GM12878 (cell line): Measurements from ENCODE around the gene KRCC1. TPM values are rescaled to one million over a fixed set of nuclear protein-coding genes. Genes with fewer than 3 reads are reported as not detected.
"Not testable (repeated sequence)": the region's sequence is repeated elsewhere in the genome, so short reads cannot be mapped to it uniquely, and the experiment has no call there.

Experiments used
- ATAC-seq: fragments of 200-7000 bp; cut with Tn5 transposase; 3 replicates; pipeline ENCODE4 v1.9.1; 2020; ENCODE audit warnings: mild to moderate bottlenecking, moderate library complexity
- BruUV-seq: library from RNA; stranded (reverse); fragments of 400-500 nt; replicated peaks from 2 replicates; lab custom pipeline; 2021; lab: Mats Ljungman, UMichigan
- CTCF ChIA-PET: fragments of 300-600 bp; sonication (Branson Sonifier 250); formaldehyde crosslinking; extraction: SDS; loops from one replicate; lab custom pipeline; 2021; ENCODE audit warnings: inconsistent platforms; lab: Yijun Ruan, JAX
- POLR2A ChIA-PET: fragments of 350-600 bp; formaldehyde crosslinking; extraction: SDS; loops from one replicate; lab custom pipeline; 2021; ENCODE audit warnings: inconsistent platforms; lab: Charles Lee
- RAD21 ChIA-PET: fragments of 300-600 bp; sonication (Branson Sonifier 250); formaldehyde crosslinking; loops from one replicate; lab custom pipeline; 2023; ENCODE audit warnings: antibody characterized with exemption; ENCODE audit not compliant: unreplicated experiment; lab: Charles Lee
- SMC1A ChIA-PET: fragments of 300-600 bp; sonication (Branson Sonifier 250); formaldehyde crosslinking; loops from one replicate; lab custom pipeline; 2023; ENCODE audit not compliant: unreplicated experiment, uncharacterized antibody; lab: Charles Lee
- DNase-seq: peaks from one replicate; pipeline ENCODE4 v3.0.0-alpha.2; 2011; ENCODE audit warnings: low read depth, low spot score
- FAIRE-seq: peaks from 3 replicates; lab custom pipeline; 2011; peaks lifted over from hg19 to GRCh38; lab: Jason Lieb, UNC
- H2AFZ ChIP-seq: 2 replicates; pipeline ENCODE4 v1.6.0; 2011; ENCODE audit warnings: low read depth, low read length, control low read depth; ENCODE audit not compliant: control insufficient read depth
- H3K27ac ChIP-seq: 2 replicates; pipeline ENCODE4 v1.5.1; 2011; ENCODE audit warnings: control low read depth; ENCODE audit not compliant: control insufficient read depth, insufficient read depth
- H3K27me3 ChIP-seq, 2 experiments: replicated peaks in 1 of 2; 2 replicates each; pipeline versions ENCODE4 v1.6.0 to v1.6.1; 2011; ENCODE audit warnings: low read length in 1 of 2; ENCODE audit not compliant: control insufficient read depth in 2 of 2, insufficient read depth in 2 of 2
- H3K36me3 ChIP-seq, 2 experiments: 2 replicates each; pipeline ENCODE4 v1.5.1; 2011; ENCODE audit warnings: low read length in 1 of 2; ENCODE audit not compliant: control insufficient read depth in 2 of 2, insufficient read depth in 2 of 2
- H3K4me1 ChIP-seq: 2 replicates; pipeline ENCODE4 v1.6.1; 2011; ENCODE audit warnings: mild to moderate bottlenecking, low read length, moderate library complexity, mixed read lengths; ENCODE audit not compliant: control insufficient read depth, insufficient read depth
- H3K4me2 ChIP-seq: 2 replicates; pipeline ENCODE4 v1.6.0; 2011; ENCODE audit warnings: control low read depth; ENCODE audit not compliant: control insufficient read depth, insufficient read depth
- H3K4me3 ChIP-seq: fragments of 200-600 bp; sonication (generic); 2 replicates; pipeline ENCODE4 v1.5.1; 2016
- H3K79me2 ChIP-seq: 2 replicates; pipeline ENCODE4 v1.6.0; 2011; ENCODE audit warnings: low read length; ENCODE audit not compliant: control insufficient read depth, insufficient read depth
- H3K9ac ChIP-seq: 2 replicates; pipeline ENCODE4 v1.8.0; 2011; ENCODE audit warnings: low read length, control low read depth, mixed read lengths; ENCODE audit not compliant: control insufficient read depth, insufficient read depth
- H3K9me3 ChIP-seq: replicated peaks from 3 replicates; pipeline ENCODE4 v1.5.1; 2011; ENCODE audit warnings: mild to moderate bottlenecking, low read length; ENCODE audit not compliant: control insufficient read depth, insufficient read depth
- H4K20me1 ChIP-seq: 2 replicates; pipeline ENCODE4 v1.6.0; 2011; ENCODE audit not compliant: control insufficient read depth, insufficient read depth
- WGBS: methylation state at CpG from one replicate; pipeline ENCODE4 v1.1.6; 2016; ENCODE audit warnings: low lambda C conversion rate; ENCODE audit not compliant: insufficient replicate concordance, insufficient coverage; ENCODE audit errors: missing lambda C conversion rate; 5-methylcytosine and 5-hydroxymethylcytosine counted together
- in situ Hi-C: fragments of 300-500 bp; cut with MboI; formaldehyde crosslinking; loops from 9 replicates; pipeline ENCODE4 v1.14.3; 2018; ENCODE audit warnings: mixed read lengths
- intact Hi-C: fragments of 100-400 bp; cut with micrococcal nuclease; formaldehyde crosslinking; loops from one replicate; pipeline ENCODE4 v1.14.2; 2022; ENCODE audit not compliant: unreplicated experiment
- polyA plus RNA-seq, 11 experiments: library from polyadenylated mRNA; depleted of rRNA in 4 of 11; unstranded in 6 of 11; stranded (reverse) in 5 of 11; fragments of >200 nt; fragmentation: Nextera tagmentation in 4 of 11; fragmentation: Illumina TruSeq in 1 of 11; extraction: Ambion mirVana in 4 of 11; extraction: Trizol in 1 of 11; gene quantifications; 1 replicate in 1 of 11; 2 replicates in 10 of 11; pipeline versions ENCODE4 v1.2.1 to v1.2.3, GENCODE V29; 2011 to 2016; ENCODE audit warnings: inconsistent platforms in 2 of 11, missing spikeins in 2 of 11, low read depth in 1 of 11
- total RNA-seq, 4 experiments: library from RNA; depleted of rRNA in 3 of 4; stranded (reverse); fragments of >200 nt in 3 of 4; fragmentation: Illumina TruSeq in 1 of 4; extraction: Trizol in 1 of 4; gene quantifications; 2 replicates each; pipeline versions ENCODE4 v1.2.1 to v1.2.3, GENCODE V29; 2013 to 2021

KRCC1 gene
- total and polyA plus RNA-seq, 10 of the 15 experiments (the other 5 are each of a cell fraction or from before 2014, with no cell fraction given) = 3.8 to 27.2 (median 12.5) TPM

DNA sequence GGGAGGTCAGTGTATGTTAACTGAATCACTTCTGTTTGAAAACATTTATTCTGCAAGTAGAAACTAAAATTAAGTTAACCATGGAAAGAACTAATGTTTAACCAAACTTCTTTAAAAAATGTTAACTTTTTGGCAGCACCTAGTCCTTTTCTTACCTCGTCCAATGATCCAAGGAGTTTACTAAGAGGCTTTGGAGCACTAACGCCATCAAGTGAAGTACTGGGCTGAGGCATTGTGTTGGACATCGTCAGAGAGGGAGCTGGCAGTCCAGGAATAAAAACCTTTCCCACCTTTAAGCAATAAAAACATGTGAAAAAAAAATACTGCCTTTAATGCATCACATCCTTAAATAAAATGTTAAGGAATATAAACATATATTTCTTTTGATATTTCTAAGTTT, 63.0 kb downstream of the KRCC1 start:
- WGBS = no CpG with 5 or more reads among the region's 3 CpGs
- BruUV-seq, H3K79me2 ChIP-seq, CTCF ChIA-PET, SMC1A ChIA-PET, H3K27ac ChIP-seq, H3K9me3 ChIP-seq, H3K9ac ChIP-seq, H3K27me3 ChIP-seq, H2AFZ ChIP-seq, H4K20me1 ChIP-seq, POLR2A ChIA-PET, H3K36me3 ChIP-seq, intact Hi-C loops, DNase-seq, H3K4me2 ChIP-seq, in situ Hi-C loops, H3K4me3 ChIP-seq, ATAC-seq, FAIRE-seq, H3K4me1 ChIP-seq, RAD21 ChIA-PET: not testable (repeated sequence)

DNA sequence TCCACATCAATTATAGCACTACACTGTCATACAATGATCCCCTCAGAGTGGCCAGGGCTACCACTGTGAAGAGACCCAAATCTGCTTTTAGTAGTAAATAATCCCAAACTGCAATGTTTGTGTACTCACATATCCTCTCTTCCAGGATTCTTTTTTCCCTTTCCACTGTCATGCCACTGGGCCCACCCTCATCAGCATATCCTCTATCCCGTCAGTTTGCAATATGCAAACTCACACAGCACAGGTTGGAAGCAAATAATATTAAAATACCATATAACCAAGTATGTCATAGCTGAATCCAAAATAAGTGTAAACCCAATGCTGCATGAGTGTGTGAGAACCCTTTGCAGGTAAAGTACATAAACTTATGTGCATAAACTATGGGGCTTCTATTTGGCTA, 68.1 kb downstream of the KRCC1 start:
- intact Hi-C loops = not testable (repeated sequence)

DNA sequence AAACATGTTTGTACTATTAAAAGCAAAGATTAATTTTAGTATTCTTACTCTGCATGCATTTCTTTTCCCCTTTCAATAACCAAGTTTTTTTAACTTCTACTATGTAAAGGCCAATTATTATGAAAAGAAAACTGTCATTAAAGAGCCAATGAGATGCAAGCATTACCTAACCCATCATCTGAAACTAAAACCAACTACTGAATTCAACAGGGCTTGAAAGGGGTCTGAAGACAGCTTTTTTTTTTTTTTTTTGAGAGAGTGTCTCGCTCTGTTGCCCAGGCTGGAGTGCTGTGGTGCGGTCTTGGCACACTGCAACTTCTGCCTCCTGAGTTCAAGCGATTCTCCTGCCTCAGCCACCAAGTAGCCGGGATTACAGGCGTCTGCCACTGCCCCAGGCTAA, 69.7 kb downstream of the KRCC1 start:
- H3K79me2 ChIP-seq, H3K4me2 ChIP-seq, H3K27ac ChIP-seq, H2AFZ ChIP-seq, H3K36me3 ChIP-seq, CTCF ChIA-PET, POLR2A ChIA-PET, H3K9me3 ChIP-seq, H3K27me3 ChIP-seq, H3K4me1 ChIP-seq, H3K9ac ChIP-seq, FAIRE-seq, in situ Hi-C loops, DNase-seq, RAD21 ChIA-PET, H4K20me1 ChIP-seq, intact Hi-C loops, SMC1A ChIA-PET, H3K4me3 ChIP-seq, BruUV-seq, ATAC-seq: not testable (repeated sequence)
- WGBS = 84% methylated on average over 4 of the region's 5 CpGs

More for the DNA sequence above, 68.1 kb downstream of the KRCC1 start:
- H3K4me3 ChIP-seq, CTCF ChIA-PET, H3K27ac ChIP-seq, H4K20me1 ChIP-seq, H3K4me2 ChIP-seq, H3K27me3 ChIP-seq, FAIRE-seq, POLR2A ChIA-PET, DNase-seq, in situ Hi-C loops, ATAC-seq, RAD21 ChIA-PET, H3K9me3 ChIP-seq, H3K79me2 ChIP-seq, H3K36me3 ChIP-seq, H2AFZ ChIP-seq, H3K9ac ChIP-seq, BruUV-seq, SMC1A ChIA-PET, H3K4me1 ChIP-seq: not testable (repeated sequence)
- no CpG with 5 or more reads among the region's 1 CpG for WGBS

DNA sequence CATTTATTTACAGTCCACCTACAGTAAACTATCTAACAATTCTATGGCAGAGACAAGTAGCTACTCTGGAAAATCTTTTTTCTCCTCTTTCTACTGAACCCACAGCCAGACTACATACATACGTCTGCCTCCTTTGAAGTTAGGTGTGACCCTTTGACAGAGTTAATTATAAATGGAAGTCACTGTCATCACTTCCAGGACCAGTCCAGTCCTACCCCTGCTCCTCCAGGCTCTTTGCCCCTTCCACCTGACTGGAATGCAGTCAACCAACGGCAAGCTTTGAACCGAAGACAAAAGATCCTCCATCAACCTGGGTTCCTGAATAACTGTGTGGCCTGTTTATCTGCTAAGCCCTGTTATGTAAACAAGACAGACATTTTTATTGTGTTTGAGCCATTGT, 74.4 kb downstream of the KRCC1 start:
- H3K9me3 ChIP-seq, FAIRE-seq, in situ Hi-C loops, H3K9ac ChIP-seq, BruUV-seq, H3K4me1 ChIP-seq, POLR2A ChIA-PET, H3K4me2 ChIP-seq, CTCF ChIA-PET, DNase-seq, RAD21 ChIA-PET, H3K36me3 ChIP-seq, H3K27me3 ChIP-seq, SMC1A ChIA-PET, H4K20me1 ChIP-seq, H3K4me3 ChIP-seq, H3K79me2 ChIP-seq, H3K27ac ChIP-seq, ATAC-seq, intact Hi-C loops, H2AFZ ChIP-seq: not testable (repeated sequence)
- no CpG with 5 or more reads among the region's 3 CpGs for WGBS
